CD4-positive, CD25-positive, alpha-beta regulatory T cell (primary cell): ENCODE data around the gene CBARP. TPM values are rescaled to one million over a fixed set of nuclear protein-coding genes. Genes with fewer than 3 reads are reported as not detected.
"Not testable (repeated sequence)": the region's sequence is repeated elsewhere in the genome, so short reads cannot be mapped to it uniquely, and the experiment has no call there.

ENCODE experiments used
- ATAC-seq, 2 donors: fragments of 150-1000 bp; cut with Tn5 transposase; one replicate each; pipeline ENCODE4 v1.10.0; 2021; ENCODE audit warnings: low read depth in 2 of 2, moderate number of reproducible peaks in 2 of 2, moderate library complexity in 1 of 2
- DNase-seq, 3 donors: peaks; one replicate each; pipeline versions ENCODE4 v3.0.0 to v3.0.0-alpha.2; 2012 to 2022; ENCODE audit warnings: mixed read lengths in 1 of 3
- H3K27ac ChIP-seq: one replicate; pipeline ENCODE4 v1.7.0; 2013; ENCODE audit warnings: mild to moderate bottlenecking, low read length; ENCODE audit not compliant: insufficient read depth, poor library complexity, severe bottlenecking
- H3K27me3 ChIP-seq: one replicate; pipeline ENCODE4 v1.7.0; 2013; ENCODE audit warnings: low read length; ENCODE audit not compliant: control insufficient read depth, insufficient read depth
- H3K36me3 ChIP-seq: one replicate; pipeline ENCODE4 v1.7.0; 2013; ENCODE audit warnings: mild to moderate bottlenecking, low read length, moderate library complexity; ENCODE audit not compliant: control insufficient read depth, insufficient read depth
- H3K4me1 ChIP-seq: 2 replicates; pipeline ENCODE4 v1.7.0; 2013; ENCODE audit warnings: mild to moderate bottlenecking, low read length; ENCODE audit not compliant: insufficient read depth, control insufficient read depth, poor library complexity, severe bottlenecking
- H3K4me3 ChIP-seq: one replicate; pipeline ENCODE4 v1.7.0; 2013; ENCODE audit warnings: low read depth, mild to moderate bottlenecking, low read length, moderate library complexity
- H3K9me3 ChIP-seq, 2 experiments: 1 replicate in 1 of 2; 2 replicates in 1 of 2; pipeline ENCODE4 v1.7.0; 2013; ENCODE audit warnings: low read length in 2 of 2, mild to moderate bottlenecking in 1 of 2, moderate library complexity in 1 of 2; ENCODE audit not compliant: control insufficient read depth in 2 of 2
- H3K27ac Mint-ChIP-seq, 3 donors: one replicate each; pipeline ENCODE4 v1.8.0; 2020 to 2022; ENCODE audit warnings: mild to moderate bottlenecking in 3 of 3, mixed read lengths in 3 of 3, moderate library complexity in 2 of 3
- H3K27me3 Mint-ChIP-seq: one replicate; pipeline ENCODE4 v1.8.0; 2022; ENCODE audit warnings: mild to moderate bottlenecking, mixed read lengths
- H3K36me3 Mint-ChIP-seq: one replicate; pipeline ENCODE4 v1.8.0; 2020; ENCODE audit warnings: mixed read lengths
- H3K4me1 Mint-ChIP-seq, 4 donors: one replicate each; pipeline ENCODE4 v1.8.0; 2020 to 2022; ENCODE audit warnings: mixed read lengths in 4 of 4, mild to moderate bottlenecking in 1 of 4
- H3K4me3 Mint-ChIP-seq, 4 donors: one replicate each; pipeline ENCODE4 v1.8.0; 2020 to 2022; ENCODE audit warnings: mild to moderate bottlenecking in 4 of 4, mixed read lengths in 4 of 4, moderate library complexity in 3 of 4
- H3K9me3 Mint-ChIP-seq, 7 donors: one replicate each; pipeline ENCODE4 v1.8.0; 2020 to 2022; ENCODE audit warnings: mixed read lengths in 7 of 7, mild to moderate bottlenecking in 3 of 7, moderate library complexity in 2 of 7
- polyA plus RNA-seq, 4 donors: library from polyadenylated mRNA; unstranded; fragments of 300-500 nt; fragmentation: Illumina TruSeq; gene quantifications; one replicate each; pipeline ENCODE4 v1.2.3, GENCODE V29; 2021
- total RNA-seq: library from RNA; stranded (reverse); gene quantifications from one replicate; pipeline ENCODE4 v1.2.3, GENCODE V29; 2022

CBARP gene
- total and polyA plus RNA-seq, 5 donors from 2014 or later, result 0.12 TPM; not detected in 4

- peak overlapping the region; percentile 67 to 96 (median 92) for H3K27ac Mint-ChIP-seq
- peak overlapping the region; percentile 74 for H3K27ac ChIP-seq
- no peaks in the 10 kb centered on the region for H3K9me3 Mint-ChIP-seq
- peaks cover 63% of the 10 kb centered on the region for H3K4me1 ChIP-seq
- H3K4me1 Mint-ChIP-seq, result peaks cover 6 to 48% (median 14%) of the 10 kb centered on the region in 4 donors
- DNase-seq, result peak; percentile 16 to 65 (median 36)
- H3K36me3 Mint-ChIP-seq, result peaks cover 3% of the 10 kb centered on the region
- peaks cover 3% of the 10 kb centered on the region for H3K36me3 ChIP-seq
- H3K27me3 Mint-ChIP-seq, result no peaks in the 10 kb centered on the region
- H3K4me3 ChIP-seq, result peak overlapping the region; percentile 70
- H3K4me3 Mint-ChIP-seq, result peak overlapping the region; percentile 94 to 99 (median 97)
- no peak for ATAC-seq
- no peaks in the 10 kb centered on the region for H3K27me3 ChIP-seq
- H3K9me3 ChIP-seq, result no peaks in the 10 kb centered on the region
These were observed 30.8 kb downstream of the CBARP start for GRCh38 chr19:1206864-1207450.

GRCh38 chr19:1206150-1206863 is 31.5 kb downstream of the CBARP start:
- ATAC-seq (no peak), DNase-seq (no peak)
- Histone ChIP-seq H3K4me1 (peaks cover 56% of the 10 kb centered on the region), H3K9me3 (no peaks in the 10 kb centered on the region), H3K27me3 (no peaks in the 10 kb centered on the region), H3K27ac (peak overlapping the region; percentile 74), H3K4me3 (peak overlapping the region; percentile 70), H3K36me3 (peaks cover 3% of the 10 kb centered on the region)
- H3K36me3 Mint-ChIP-seq, result no peaks in the 10 kb centered on the region
- peak overlapping the region; percentile 67 to 96 (median 92) for H3K27ac Mint-ChIP-seq
- no peaks in the 10 kb centered on the region for H3K27me3 Mint-ChIP-seq
- no peaks in the 10 kb centered on the region for H3K9me3 Mint-ChIP-seq
- H3K4me3 Mint-ChIP-seq, result peak overlapping the region; percentile 94 to 99 (median 97)
- H3K4me1 Mint-ChIP-seq, result peaks cover 6 to 42% (median 14%) of the 10 kb centered on the region in 4 donors

GRCh38 chr19:1205114-1206099 is 32.4 kb downstream of the CBARP start, which contains the start of gene STK11:
TSS of gene STK11 (plus strand) at chr19:1205778. CDS start at chr19:1206914, 1,136 bp downstream.
- no peaks in the 10 kb centered on the region for H3K36me3 Mint-ChIP-seq
- no peaks in the 10 kb centered on the region for H3K9me3 Mint-ChIP-seq
- peaks cover 52% of the 10 kb centered on the region for H3K4me1 ChIP-seq
- peak; percentile 95 for ATAC-seq
- peak within 1 kb of the TSS; percentile 69 to 96 (median 92) for H3K27ac Mint-ChIP-seq
- peak within 1 kb of the TSS; percentile 70 for H3K4me3 ChIP-seq
- peak within 1 kb of the TSS; percentile 76 for H3K27ac ChIP-seq
- peak within 1 kb of the TSS; percentile 94 to 99 (median 97) for H3K4me3 Mint-ChIP-seq
- H3K36me3 ChIP-seq, result peaks cover 3% of the 10 kb centered on the region
- H3K9me3 ChIP-seq, result no peaks in the 10 kb centered on the region
- H3K4me1 Mint-ChIP-seq, result peaks cover 6 to 39% (median 12%) of the 10 kb centered on the region in 4 donors
- H3K27me3 ChIP-seq, result no peaks in the 10 kb centered on the region
- peak; percentile 99 for DNase-seq
- H3K27me3 Mint-ChIP-seq, result no peaks in the 10 kb centered on the region

- H3K4me1 ChIP-seq, result peaks cover 10% of the 10 kb centered on the region
- DNase-seq, H3K27ac Mint-ChIP-seq, H3K4me3 Mint-ChIP-seq, H3K9me3 ChIP-seq, H3K36me3 Mint-ChIP-seq, H3K9me3 Mint-ChIP-seq, H3K27me3 ChIP-seq, H3K27ac ChIP-seq, H3K27me3 Mint-ChIP-seq, H3K4me3 ChIP-seq, ATAC-seq, H3K36me3 ChIP-seq: not testable (repeated sequence)
- H3K4me1 Mint-ChIP-seq, result peaks cover 5 to 13% (median 7%) of the 10 kb centered on the region in 4 donors
These were observed 37.2 kb downstream of the CBARP start for GRCh38 chr19:1200614-1201013.

GRCh38 chr19:1199531-1199930 is 38.3 kb downstream of the CBARP start:
- H3K4me3 Mint-ChIP-seq, result no peak overlapping the region
- Histone ChIP-seq H3K27ac (no peak overlapping the region), H3K27me3 (no peaks in the 10 kb centered on the region), H3K4me1 (peaks cover 6% of the 10 kb centered on the region), H3K4me3 (no peak overlapping the region), H3K9me3 (no peaks in the 10 kb centered on the region), H3K36me3 (no peaks in the 10 kb centered on the region)
- peaks cover 5 to 11% (median 7%) of the 10 kb centered on the region in 4 donors for H3K4me1 Mint-ChIP-seq
- no peak overlapping the region for H3K27ac Mint-ChIP-seq
- no peaks in the 10 kb centered on the region for H3K36me3 Mint-ChIP-seq
- no peak for DNase-seq
- H3K27me3 Mint-ChIP-seq, result no peaks in the 10 kb centered on the region
- H3K9me3 Mint-ChIP-seq, result no peaks in the 10 kb centered on the region
- ATAC-seq, result no peak

- Histone ChIP-seq H3K4me1 (peaks cover 25% of the 10 kb centered on the region), H3K27ac (no peak overlapping the region), H3K27me3 (no peaks in the 10 kb centered on the region), H3K9me3 (no peaks in the 10 kb centered on the region), H3K4me3 (no peak overlapping the region), H3K36me3 (no peaks in the 10 kb centered on the region)
- no peaks in the 10 kb centered on the region for H3K36me3 Mint-ChIP-seq
- ATAC-seq (peak; percentile 63), DNase-seq (peak in 1 of 3 donors; percentile 70)
- H3K27me3 Mint-ChIP-seq, result peaks cover 5% of the 10 kb centered on the region
- H3K4me1 Mint-ChIP-seq, result peaks cover 6 to 34% (median 13%) of the 10 kb centered on the region in 4 donors
- peak overlapping the region in 2 of 4 donors; percentile 64 to 75 for H3K4me3 Mint-ChIP-seq
- H3K9me3 Mint-ChIP-seq, result no peaks in the 10 kb centered on the region
- peak overlapping the region in 2 of 3 donors; percentile 79 to 84 for H3K27ac Mint-ChIP-seq
These were observed 48.4 kb downstream of the CBARP start for GRCh38 chr19:1189419-1189818.

- Mint-ChIP-seq H3K4me3 (no peak overlapping the region), H3K36me3 (no peaks in the 10 kb centered on the region), H3K4me1 (peaks cover 0 to 13% (median 8%) of the 10 kb centered on the region in 4 donors), H3K27ac (no peak overlapping the region), H3K9me3 (no peaks in the 10 kb centered on the region), H3K27me3 (peaks cover 16% of the 10 kb centered on the region)
- H3K4me3 ChIP-seq, result no peak overlapping the region
- peaks cover 6% of the 10 kb centered on the region for H3K4me1 ChIP-seq
- no peaks in the 10 kb centered on the region for H3K27me3 ChIP-seq
- no peak for DNase-seq
- no peak overlapping the region for H3K27ac ChIP-seq
- ATAC-seq, result no peak
- H3K9me3 ChIP-seq, result no peaks in the 10 kb centered on the region
- no peaks in the 10 kb centered on the region for H3K36me3 ChIP-seq
These were observed 54.1 kb downstream of the CBARP start for GRCh38 chr19:1183543-1184172.
